ENCODE measurements around the gene DMD.

The DMD gene

GRCh38 chrX:32483534-32484136, 727.7 kb downstream of the DMD start:
- DNase-seq (ENCODE audit: low read depth), result no peak

GRCh38 chrX:32480019-32480418, 731.3 kb downstream of the DMD start:
- DNase-seq (ENCODE audit: low read depth), result no peak

GRCh38 chrX:32472364-32472763, 739.0 kb downstream of the DMD start:
- no peak for DNase-seq (ENCODE audit: low read depth)

GRCh38 chrX:32455704-32456103, 755.6 kb downstream of the DMD start:
- DNase-seq (ENCODE audit: low read depth), result no peak

GRCh38 chrX:32451954-32452695, 759.2 kb downstream of the DMD start:
- no peak for DNase-seq (ENCODE audit: low read depth)

GRCh38 chrX:32448945-32449344, 762.4 kb downstream of the DMD start:
- DNase-seq (ENCODE audit: low read depth), result no peak

- no peak for DNase-seq (ENCODE audit: low read depth)
Measured at GRCh38 chrX:32448320-32448719, 763.0 kb downstream of the DMD start.

GRCh38 chrX:32447640-32448039, 763.7 kb downstream of the DMD start:
- DNase-seq (ENCODE audit: low read depth), result no peak

- no peak for DNase-seq (ENCODE audit: low read depth)
Measured at GRCh38 chrX:32443841-32444240, 767.5 kb downstream of the DMD start.

GRCh38 chrX:32421266-32421665, 790.1 kb downstream of the DMD start:
- DNase-seq (ENCODE audit: low read depth), result no peak

GRCh38 chrX:32408389-32408788, 803.0 kb downstream of the DMD start:
- DNase-seq (ENCODE audit: low read depth), result no peak

- DNase-seq (ENCODE audit: low read depth), result no peak
Measured at GRCh38 chrX:32397562-32398216, 813.7 kb downstream of the DMD start.

- DNase-seq (ENCODE audit: low read depth), result no peak
Measured at GRCh38 chrX:32395878-32396277, 815.5 kb downstream of the DMD start.

- no peak for DNase-seq (ENCODE audit: low read depth)
Measured at GRCh38 chrX:32392655-32393054, 818.7 kb downstream of the DMD start.

- DNase-seq (ENCODE audit: low read depth), result no peak
Measured at GRCh38 chrX:32370456-32371205, 840.7 kb downstream of the DMD start.

GRCh38 chrX:32293962-32294700, 917.2 kb downstream of the DMD start:
- no peak for DNase-seq (ENCODE audit: low read depth)

- DNase-seq (ENCODE audit: low read depth), result no peak
Measured at GRCh38 chrX:32289356-32289755, 922.0 kb downstream of the DMD start.

- no peak for DNase-seq (ENCODE audit: low read depth)
Measured at GRCh38 chrX:32281853-32282252, 929.5 kb downstream of the DMD start.

GRCh38 chrX:32280921-32281320, 930.4 kb downstream of the DMD start:
- DNase-seq (ENCODE audit: low read depth), result no peak

- DNase-seq (ENCODE audit: low read depth), result no peak
Measured at GRCh38 chrX:32280489-32280888, 930.9 kb downstream of the DMD start.

GRCh38 chrX:32276153-32276552, 935.2 kb downstream of the DMD start:
- no peak for DNase-seq (ENCODE audit: low read depth)

- DNase-seq (ENCODE audit: low read depth), result no peak
Measured at GRCh38 chrX:32269866-32270265, 941.5 kb downstream of the DMD start.

Measured in stimulated activated CD8-positive, alpha-beta memory T cell treated with anti-CD3 and anti-CD28 coated beads, Interleukin-12 subunit alpha, Interleukin-12 subunit beta, amount 100 ng/mL, for 4 hours (primary cell).